Keratinocyte (primary cell): ENCODE data around the gene ARHGAP10. TPM values are rescaled to one million over a fixed set of nuclear protein-coding genes. Genes with fewer than 3 reads are reported as not detected.

Experiments
- DNase-seq: peaks from one replicate; pipeline ENCODE4 v3.0.0-alpha.2; 2011; ENCODE audit warnings: low read depth, missing footprints, low spot score
- FAIRE-seq: peaks from 2 replicates; lab custom pipeline; 2011; peaks lifted over from hg19 to GRCh38; lab: Jason Lieb, UNC
- H2AFZ ChIP-seq: 2 replicates; pipeline ENCODE4 v1.6.0; 2012; ENCODE audit warnings: low read length, control low read depth, inconsistent platforms; ENCODE audit not compliant: control insufficient read depth
- H3K27ac ChIP-seq: 2 replicates; pipeline ENCODE4 v1.5.1; 2011; ENCODE audit warnings: low read length; ENCODE audit not compliant: control insufficient read depth, insufficient read depth
- H3K27me3 ChIP-seq: 3 replicates; pipeline ENCODE4 v1.6.0; 2011; ENCODE audit warnings: low read length; ENCODE audit not compliant: control insufficient read depth, insufficient read depth; ENCODE audit errors: extremely low read depth
- H3K36me3 ChIP-seq, 2 experiments: 2 replicates in 1 of 2; 3 replicates in 1 of 2; pipeline ENCODE4 v1.5.1; 2011; ENCODE audit warnings: low read length in 2 of 2, mild to moderate bottlenecking in 1 of 2; ENCODE audit not compliant: control insufficient read depth in 2 of 2, insufficient read depth in 2 of 2; ENCODE audit errors: extremely low read depth in 1 of 2
- H3K4me1 ChIP-seq: 3 replicates; pipeline ENCODE4 v1.5.1; 2011; ENCODE audit warnings: low read length; ENCODE audit not compliant: control insufficient read depth, insufficient read depth; ENCODE audit errors: extremely low read depth
- H3K4me2 ChIP-seq: 3 replicates; pipeline ENCODE4 v1.6.0; 2011; ENCODE audit warnings: low read depth, low read length; ENCODE audit not compliant: control insufficient read depth, insufficient read depth; ENCODE audit errors: extremely low read depth
- H3K4me3 ChIP-seq, 3 experiments: fragments of 200-600 bp in 1 of 3; sonication (generic) in 1 of 3; 2 replicates in 2 of 3; 3 replicates in 1 of 3; pipeline ENCODE4 v1.5.1; 2011 to 2016; ENCODE audit warnings: low read length in 3 of 3, mild to moderate bottlenecking in 3 of 3, control low read depth in 2 of 3, inconsistent platforms in 1 of 3, low read depth in 1 of 3, mixed read lengths in 1 of 3, mixed run types in 1 of 3, moderate library complexity in 1 of 3; ENCODE audit not compliant: control insufficient read depth in 2 of 3, insufficient read depth in 2 of 3; ENCODE audit errors: extremely low read depth in 1 of 3
- H3K79me2 ChIP-seq: 2 replicates; pipeline ENCODE4 v1.6.0; 2012; ENCODE audit warnings: low read length; ENCODE audit not compliant: control insufficient read depth, insufficient read depth
- H3K9ac ChIP-seq: 3 replicates; pipeline ENCODE4 v1.6.0; 2011; ENCODE audit warnings: low read length; ENCODE audit not compliant: control insufficient read depth, insufficient read depth; ENCODE audit errors: extremely low read depth
- H3K9me1 ChIP-seq: 3 replicates; pipeline ENCODE4 v1.6.0; 2011; ENCODE audit warnings: low read length; ENCODE audit not compliant: control insufficient read depth, insufficient read depth; ENCODE audit errors: extremely low read depth
- H3K9me3 ChIP-seq: 2 replicates; pipeline ENCODE4 v1.5.1; 2012; ENCODE audit warnings: low read depth, low read length; ENCODE audit not compliant: control insufficient read depth
- H4K20me1 ChIP-seq: 3 replicates; pipeline ENCODE4 v1.6.0; 2011; ENCODE audit warnings: low read length; ENCODE audit not compliant: control insufficient read depth, insufficient read depth; ENCODE audit errors: extremely low read depth
- EZH2 ChIP-seq: IDR thresholded peaks from one replicate; pipeline ENCODE4 v1.6.1; 2012; ENCODE audit warnings: inconsistent platforms, mild to moderate bottlenecking, low read length, moderate library complexity
- dilution Hi-C: fragments of 300-500 bp; cut with MboI; formaldehyde crosslinking; loops from one replicate; pipeline ENCODE4 v1.7.0; 2020; ENCODE audit warnings: low sequenced_read_pairs; ENCODE audit not compliant: extremely low pct_ligation_motif_present
- polyA plus RNA-seq, 5 experiments: library from polyadenylated mRNA; depleted of rRNA in 3 of 5; stranded (reverse) in 3 of 5; stranded (forward) in 1 of 5; unstranded in 1 of 5; fragments of >200 nt; gene quantifications; 1 replicate in 1 of 5; 2 replicates in 3 of 5; 3 replicates in 1 of 5; pipeline versions ENCODE4 v1.2.1 to v1.2.3, GENCODE V29; 2011 to 2012; ENCODE audit warnings: missing spikeins in 2 of 5, low read depth in 1 of 5, low replicate concordance in 1 of 5
- TF ChIP-seq, protein P1 (sequence below), 3 experiments: IDR thresholded peaks in 1 of 3; conservative IDR thresholded peaks in 1 of 3; optimal IDR thresholded peaks in 1 of 3; 2 replicates in 2 of 3; 3 replicates in 1 of 3; pipeline versions ENCODE3 to v1.5.1; 2011; ENCODE audit warnings: low read length in 3 of 3, mild to moderate bottlenecking in 3 of 3, moderate library complexity in 2 of 3, control low read depth in 1 of 3, inconsistent platforms in 1 of 3; ENCODE audit not compliant: insufficient read depth in 2 of 3; ENCODE audit errors: extremely low read depth in 1 of 3

ARHGAP10 gene
- polyA plus RNA-seq, 1 donor (not counting 4 experiments of a cell fraction or from before 2014, with no cell fraction given), result 18.7 TPM

DNA sequence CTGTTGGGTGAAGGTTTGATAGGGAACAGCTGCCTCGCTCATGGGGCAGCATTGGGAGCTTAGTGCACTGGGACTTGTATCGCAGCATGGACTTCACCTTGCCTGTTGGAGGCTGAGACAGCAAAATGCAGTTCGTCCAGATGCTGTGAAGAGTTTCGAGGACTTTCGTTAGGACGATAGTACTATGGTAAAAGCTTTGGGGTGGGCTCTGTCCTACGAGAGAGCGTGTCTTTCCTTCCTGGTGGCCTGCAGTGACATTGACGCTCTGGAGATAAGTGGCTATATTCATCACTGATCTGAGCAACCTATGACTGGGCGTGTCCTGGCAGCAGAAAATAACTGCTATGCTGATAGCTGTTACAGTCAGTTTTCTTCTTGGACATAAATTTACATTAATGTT is 44.8 kb downstream of the ARHGAP10 start:
- DNase-seq (no peak), FAIRE-seq (no peak)
- dilution Hi-C loops, result no loop called here
- H3K36me3 ChIP-seq, result no peaks in the 10 kb centered on the region
- no peaks in the 10 kb centered on the region for H3K27me3 ChIP-seq
- peaks cover 74% of the 10 kb centered on the region for H3K79me2 ChIP-seq
- H4K20me1 ChIP-seq, result no peaks in the 10 kb centered on the region
- no peak overlapping the region for H3K27ac ChIP-seq
- H3K9me3 ChIP-seq, result no peaks in the 10 kb centered on the region
- no peak overlapping the region for H2AFZ ChIP-seq
- no peak overlapping the region for H3K4me3 ChIP-seq
- peaks cover 42% of the 10 kb centered on the region for H3K4me1 ChIP-seq
- H3K4me2 ChIP-seq, result no peak overlapping the region
- peaks cover 6% of the 10 kb centered on the region for H3K9me1 ChIP-seq
- no peak for TF ChIP-seq EZH2
- TF ChIP-seq, protein P1, sequence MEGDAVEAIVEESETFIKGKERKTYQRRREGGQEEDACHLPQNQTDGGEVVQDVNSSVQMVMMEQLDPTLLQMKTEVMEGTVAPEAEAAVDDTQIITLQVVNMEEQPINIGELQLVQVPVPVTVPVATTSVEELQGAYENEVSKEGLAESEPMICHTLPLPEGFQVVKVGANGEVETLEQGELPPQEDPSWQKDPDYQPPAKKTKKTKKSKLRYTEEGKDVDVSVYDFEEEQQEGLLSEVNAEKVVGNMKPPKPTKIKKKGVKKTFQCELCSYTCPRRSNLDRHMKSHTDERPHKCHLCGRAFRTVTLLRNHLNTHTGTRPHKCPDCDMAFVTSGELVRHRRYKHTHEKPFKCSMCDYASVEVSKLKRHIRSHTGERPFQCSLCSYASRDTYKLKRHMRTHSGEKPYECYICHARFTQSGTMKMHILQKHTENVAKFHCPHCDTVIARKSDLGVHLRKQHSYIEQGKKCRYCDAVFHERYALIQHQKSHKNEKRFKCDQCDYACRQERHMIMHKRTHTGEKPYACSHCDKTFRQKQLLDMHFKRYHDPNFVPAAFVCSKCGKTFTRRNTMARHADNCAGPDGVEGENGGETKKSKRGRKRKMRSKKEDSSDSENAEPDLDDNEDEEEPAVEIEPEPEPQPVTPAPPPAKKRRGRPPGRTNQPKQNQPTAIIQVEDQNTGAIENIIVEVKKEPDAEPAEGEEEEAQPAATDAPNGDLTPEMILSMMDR (optimal IDR thresholded peaks at IDR 0.05 in 1 of 3, IDR thresholded peaks at IDR 0.05 in 1 of 3, conservative IDR thresholded peaks at IDR 0.05 in 1 of 3; ENCODE audit: extremely low read depth in 1 of 3, insufficient read depth in 2 of 3, low read length in 3 of 3), result no peak
- no peak overlapping the region for H3K9ac ChIP-seq

DNA sequence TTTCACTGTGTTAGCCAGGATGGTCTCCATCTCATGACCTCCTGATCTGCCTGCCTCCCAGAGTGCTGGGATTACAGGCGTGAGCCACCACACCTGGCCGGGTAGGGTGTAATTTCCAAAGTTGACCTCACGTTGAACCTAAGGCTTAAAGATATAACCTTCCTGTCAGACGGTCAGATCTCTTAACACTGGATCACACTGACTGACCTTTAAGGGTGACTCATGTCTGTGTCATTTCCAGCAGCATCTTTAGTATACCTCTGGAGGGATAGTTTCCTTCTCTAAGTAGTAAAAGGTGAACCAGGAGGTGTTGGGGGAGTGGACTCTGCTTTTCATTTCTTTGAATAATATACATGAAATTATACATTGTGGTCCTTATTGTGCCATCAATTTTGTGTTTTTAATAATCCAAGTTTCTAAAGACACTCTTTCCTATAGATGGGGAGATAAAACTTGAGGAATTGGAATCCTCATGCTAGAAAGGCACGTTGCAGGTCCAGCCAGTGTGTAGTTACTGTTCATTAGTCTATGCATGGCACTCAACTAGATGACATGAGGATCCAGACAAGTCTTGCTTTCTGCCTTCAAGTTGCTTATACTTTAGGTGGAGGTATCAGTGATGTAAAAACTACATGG is 45.7 kb downstream of the ARHGAP10 start:
- no peak overlapping the region for H3K4me2 ChIP-seq
- no peaks in the 10 kb centered on the region for H3K36me3 ChIP-seq
- H3K27ac ChIP-seq, result no peak overlapping the region
- TF ChIP-seq EZH2, result no peak
- TF ChIP-seq, protein P1 (optimal IDR thresholded peaks at IDR 0.05 in 1 of 3, IDR thresholded peaks at IDR 0.05 in 1 of 3, conservative IDR thresholded peaks at IDR 0.05 in 1 of 3; ENCODE audit: extremely low read depth in 1 of 3, insufficient read depth in 2 of 3, low read length in 3 of 3), result no peak
- H4K20me1 ChIP-seq, result no peaks in the 10 kb centered on the region
- dilution Hi-C loops, result no loop called here
- peaks cover 7% of the 10 kb centered on the region for H3K9me1 ChIP-seq
- H3K4me3 ChIP-seq, result no peak overlapping the region
- no peak overlapping the region for H2AFZ ChIP-seq
- peaks cover 42% of the 10 kb centered on the region for H3K4me1 ChIP-seq
- DNase-seq, result no peak
- no peak for FAIRE-seq
- H3K9me3 ChIP-seq, result no peaks in the 10 kb centered on the region
- H3K79me2 ChIP-seq, result peaks cover 78% of the 10 kb centered on the region
- H3K27me3 ChIP-seq, result no peaks in the 10 kb centered on the region
- H3K9ac ChIP-seq, result no peak overlapping the region
